Liver (tissue), 2 donors: ENCODE measurements around the gene SNX17.

Source experiments
- MAX ChIP-seq: IDR thresholded peaks from 2 replicates; pipeline ENCODE4 v1.6.1; 2016; ENCODE audit warnings: antibody characterized with exemption
- NR2F2 ChIP-seq: IDR thresholded peaks from 2 replicates; pipeline ENCODE4 v1.6.1; 2016; ENCODE audit warnings: antibody characterized with exemption
- donor health status: healthy.

GRCh38 chr2:27398962-27399361 is 28.5 kb downstream of the SNX17 start:
- TF ChIP-seq NR2F2 (no peak), MAX (no peak)
